Common myeloid progenitor, CD34-positive (primary cell): ENCODE results near the gene TIGD3.

Source experiments
- CTCF ChIA-PET: fragments of 350-600 bp; sonication (Branson Sonifier 250); formaldehyde crosslinking; loops from one replicate; lab custom pipeline; 2021; ENCODE audit warnings: antibody characterized with exemption; lab: Charles Lee
- POLR2A ChIA-PET: fragments of 350-600 bp; sonication (Branson Sonifier 250); formaldehyde crosslinking; loops from one replicate; lab custom pipeline; 2021; ENCODE audit warnings: antibody characterized with exemption; lab: Charles Lee
- DNase-seq, 3 donors: peaks; one replicate each; pipeline versions ENCODE4 v3.0.0 to v3.0.0-alpha.2; 2013
- H3K27ac ChIP-seq, 2 experiments: 1 replicate in 1 of 2; 2 replicates in 1 of 2; pipeline ENCODE4 v1.7.0; 2013; ENCODE audit warnings: inconsistent platforms in 2 of 2, low read length in 2 of 2, mild to moderate bottlenecking in 2 of 2, low read depth in 1 of 2, moderate library complexity in 1 of 2; ENCODE audit not compliant: severe bottlenecking in 2 of 2, insufficient read depth in 1 of 2, poor library complexity in 1 of 2
- H3K27me3 ChIP-seq, 5 experiments: replicated peaks in 2 of 5; 1 replicate in 3 of 5; 2 replicates in 2 of 5; pipeline versions ENCODE4 v1.6.1 to v1.7.0; 2013; ENCODE audit warnings: low read length in 4 of 5, mild to moderate bottlenecking in 2 of 5, moderate library complexity in 2 of 5, inconsistent platforms in 1 of 5; ENCODE audit not compliant: insufficient read depth in 5 of 5, control insufficient read depth in 4 of 5
- H3K36me3 ChIP-seq, 4 experiments: 1 replicate in 2 of 4; 2 replicates in 2 of 4; pipeline versions ENCODE4 v1.6.1 to v1.7.0; 2013; ENCODE audit warnings: low read length in 3 of 4, control low read depth in 1 of 4, mild to moderate bottlenecking in 1 of 4; ENCODE audit not compliant: control insufficient read depth in 4 of 4, insufficient read depth in 4 of 4
- H3K4me1 ChIP-seq, 4 experiments: 1 replicate in 3 of 4; 2 replicates in 1 of 4; pipeline versions ENCODE4 v1.6.1 to v1.7.1; 2013; ENCODE audit warnings: low read length in 3 of 4, mild to moderate bottlenecking in 3 of 4, control low read depth in 1 of 4, inconsistent platforms in 1 of 4, moderate library complexity in 1 of 4; ENCODE audit not compliant: control insufficient read depth in 4 of 4, insufficient read depth in 4 of 4; ENCODE audit errors: control extremely low read depth in 1 of 4
- H3K4me3 ChIP-seq, 7 experiments: 1 replicate in 4 of 7; 2 replicates in 3 of 7; pipeline versions ENCODE4 v1.5.1 to v1.7.0; 2013; ENCODE audit warnings: mild to moderate bottlenecking in 7 of 7, low read length in 6 of 7, moderate library complexity in 6 of 7, inconsistent platforms in 2 of 7, low read depth in 2 of 7, control low read depth in 1 of 7; ENCODE audit not compliant: insufficient read depth in 4 of 7, control insufficient read depth in 1 of 7; ENCODE audit errors: extremely low read depth in 1 of 7
- H3K9me3 ChIP-seq, 5 experiments: 1 replicate in 4 of 5; 2 replicates in 1 of 5; pipeline versions ENCODE4 v1.6.1 to v1.7.1; 2013; ENCODE audit warnings: low read length in 4 of 5, mild to moderate bottlenecking in 2 of 5, inconsistent platforms in 1 of 5, low read depth in 1 of 5, moderate library complexity in 1 of 5; ENCODE audit not compliant: control insufficient read depth in 4 of 5, insufficient read depth in 2 of 5; ENCODE audit errors: control extremely low read depth in 1 of 5
- WGBS: methylation state at CpG from one replicate; pipeline ENCODE4 v1.1.5; 2013; ENCODE audit not compliant: insufficient coverage; 5-methylcytosine and 5-hydroxymethylcytosine counted together

Gene TIGD3

GRCh38 chr11:65362320-65362931 is 7.9 kb downstream of the TIGD3 start:
- H3K36me3 ChIP-seq: no peaks in the 10 kb centered on the region
- peaks cover 8 to 27% (median 24%) of the 10 kb centered on the region in 4 experiments for H3K4me1 ChIP-seq
- peak; percentile 73 to 90 (median 86) for DNase-seq
- peak overlapping the region in 4 of 7 experiments; percentile 32 to 48 (median 40) for H3K4me3 ChIP-seq
- H3K9me3 ChIP-seq: no peaks in the 10 kb centered on the region
- WGBS: 33% methylated on average over 5 of the region's 10 CpGs
- ChIA-PET CTCF (interaction anchor here (1.0 to 2.6 kb wide), 6 partner anchors 10 to 231 kb away, joined by 3 to 15 read pairs (median 4); partner anchors contain the start of gene TIGD3), POLR2A (interaction anchor here (0.6 to 1.7 kb wide), 5 partner anchors 12 to 241 kb away, joined by 3 to 5 read pairs (median 4); no protein-coding TSS in a partner anchor)
- peak overlapping the region; percentile 40 to 74 for H3K27ac ChIP-seq
- no peaks in the 10 kb centered on the region for H3K27me3 ChIP-seq

- Histone ChIP-seq H3K27me3 (no peaks in the 10 kb centered on the region), H3K4me3 (peak overlapping the region in 3 of 7 experiments; percentile 32 to 42 (median 36)), H3K9me3 (no peaks in the 10 kb centered on the region), H3K36me3 (no peaks in the 10 kb centered on the region), H3K27ac (peak overlapping the region; percentile 40 to 74), H3K4me1 (peaks cover 8 to 27% (median 24%) of the 10 kb centered on the region in 4 experiments)
- CTCF ChIA-PET: interaction anchor here (1.3 to 2.6 kb wide), 6 partner anchors 10 to 230 kb away, joined by 3 to 15 read pairs (median 4); partner anchors contain the start of gene TIGD3
- no CpG with 5 or more reads among the region's 6 CpGs for WGBS
- DNase-seq: no peak
- POLR2A ChIA-PET: interaction anchor here (0.9 to 1.7 kb wide), 2 partner anchors 13 to 16 kb away, joined by 4 to 5 read pairs; no protein-coding TSS in a partner anchor
Observed at GRCh38 chr11:65362966-65363365, 8.4 kb downstream of the TIGD3 start.

GRCh38 chr11:65363770-65364169 is 9.2 kb downstream of the TIGD3 start:
- CTCF ChIA-PET: interaction anchor here (1.3 to 2.1 kb wide), 2 partner anchors 52 to 106 kb away, joined by 4 to 7 read pairs; no protein-coding TSS in a partner anchor
- Histone ChIP-seq H3K4me3 (no peak overlapping the region), H3K36me3 (no peaks in the 10 kb centered on the region), H3K4me1 (peaks cover 8 to 27% (median 24%) of the 10 kb centered on the region in 4 experiments), H3K27me3 (no peaks in the 10 kb centered on the region), H3K9me3 (no peaks in the 10 kb centered on the region), H3K27ac (no peak overlapping the region)
- WGBS: 100% methylated on average over 2 of the region's 3 CpGs
- POLR2A ChIA-PET: no interaction called here
- no peak for DNase-seq

- Histone ChIP-seq H3K9me3 (no peaks in the 10 kb centered on the region), H3K4me1 (peaks cover 8 to 33% (median 31%) of the 10 kb centered on the region in 4 experiments), H3K36me3 (no peaks in the 10 kb centered on the region), H3K27me3 (no peaks in the 10 kb centered on the region), H3K4me3 (peak overlapping the region in 1 of 7 experiments; percentile 38), H3K27ac (peak overlapping the region in 1 of 2 experiments; percentile 49)
- DNase-seq: peak; percentile 73 to 79 (median 77)
- POLR2A ChIA-PET: interaction anchor here (0.5 to 1.1 kb wide), 5 partner anchors 52 to 139 kb away, joined by 3 to 7 read pairs (median 3); partner anchors contain the start of gene MALAT1
- 8% methylated on average over 4 of the region's 4 CpGs for WGBS
- CTCF ChIA-PET: interaction anchor here (1.1 to 3.1 kb wide), 6 partner anchors 10 to 143 kb away, joined by 3 to 22 read pairs (median 4); no protein-coding TSS in a partner anchor
Observed at GRCh38 chr11:65366340-65366773, 11.8 kb downstream of the TIGD3 start.

- H3K27me3 ChIP-seq: no peaks in the 10 kb centered on the region
- peaks cover 0 to 25% (median 13%) of the 10 kb centered on the region in 4 experiments for H3K4me1 ChIP-seq
- POLR2A ChIA-PET: interaction anchor here (0.6 to 1.7 kb wide), 4 partner anchors 48 to 133 kb away, joined by 3 to 6 read pairs (median 4); no protein-coding TSS in a partner anchor
- no peaks in the 10 kb centered on the region for H3K9me3 ChIP-seq
- H3K4me3 ChIP-seq: no peak overlapping the region
- WGBS: 100% methylated on average over 2 of the region's 6 CpGs
- CTCF ChIA-PET: interaction anchor here (0.6 to 2.4 kb wide), 7 partner anchors 8 to 223 kb away, joined by 3 to 9 read pairs (median 4); no protein-coding TSS in a partner anchor
- H3K27ac ChIP-seq: no peak overlapping the region
- DNase-seq: no peak
- H3K36me3 ChIP-seq: no peaks in the 10 kb centered on the region
Observed at GRCh38 chr11:65370659-65371049, 16.1 kb downstream of the TIGD3 start.

GRCh38 chr11:65373839-65374580 is 19.5 kb downstream of the TIGD3 start:
- ChIA-PET CTCF (interaction anchor here (0.9 to 1.5 kb wide), 7 partner anchors 11 to 99 kb away, joined by 3 to 5 read pairs (median 4); no protein-coding TSS in a partner anchor), POLR2A (no interaction called here)
- no peaks in the 10 kb centered on the region for H3K9me3 ChIP-seq
- no peaks in the 10 kb centered on the region for H3K36me3 ChIP-seq
- no peak overlapping the region for H3K4me3 ChIP-seq
- H3K27me3 ChIP-seq: no peaks in the 10 kb centered on the region
- no peak for DNase-seq
- H3K27ac ChIP-seq: no peak overlapping the region
- H3K4me1 ChIP-seq: peaks cover 0 to 34% (median 28%) of the 10 kb centered on the region in 4 experiments
- 97% methylated on average over 12 of the region's 14 CpGs for WGBS
